GM23248 (cell line): ENCODE results near the gene P3H3. TPM values are rescaled to one million over a fixed set of nuclear protein-coding genes. Genes with fewer than 3 reads are reported as not detected.
"Not testable (repeated sequence)": the region's sequence is repeated elsewhere in the genome, so short reads cannot be mapped to it uniquely, and the experiment has no call there.

Source experiments
- DNase-seq: peaks from one replicate; pipeline ENCODE4 v3.0.0-alpha.2; 2015
- H2AFZ ChIP-seq: fragments of 200-600 bp; sonication (generic); 2 replicates; pipeline ENCODE4 v1.6.1; 2016; ENCODE audit warnings: antibody characterized with exemption
- H3F3A ChIP-seq: fragments of 200-600 bp; sonication (generic); 2 replicates; pipeline ENCODE4 v1.6.1; 2016; ENCODE audit warnings: mild to moderate bottlenecking, antibody characterized with exemption, mixed run types; ENCODE audit not compliant: insufficient read depth
- H3K27ac ChIP-seq: fragments of 200-600 bp; sonication (generic); 2 replicates; pipeline ENCODE4 v1.5.1; 2016; ENCODE audit warnings: mild to moderate bottlenecking
- H3K27me3 ChIP-seq: fragments of 200-600 bp; sonication (generic); replicated peaks from 2 replicates; pipeline ENCODE4 v1.6.1; 2016; ENCODE audit warnings: mild to moderate bottlenecking; ENCODE audit not compliant: insufficient read depth
- H3K36me3 ChIP-seq: fragments of 200-600 bp; sonication (generic); 2 replicates; pipeline ENCODE4 v1.6.1; 2016; ENCODE audit warnings: low read depth, mild to moderate bottlenecking
- H3K4me1 ChIP-seq: fragments of 200-600 bp; sonication (generic); 2 replicates; pipeline ENCODE4 v1.6.1; 2016; ENCODE audit warnings: mild to moderate bottlenecking; ENCODE audit not compliant: insufficient read depth
- H3K4me2 ChIP-seq: fragments of 200-600 bp; sonication (generic); one replicate; pipeline ENCODE4 v1.6.1; 2016; ENCODE audit warnings: mild to moderate bottlenecking; ENCODE audit not compliant: unreplicated experiment
- H3K4me3 ChIP-seq: fragments of 200-600 bp; sonication (generic); 2 replicates; pipeline ENCODE4 v1.5.1; 2016; ENCODE audit warnings: mild to moderate bottlenecking
- H3K79me2 ChIP-seq: fragments of 200-600 bp; sonication (generic); 2 replicates; pipeline ENCODE4 v1.6.1; 2016; ENCODE audit warnings: mild to moderate bottlenecking; ENCODE audit not compliant: insufficient read depth
- H3K9ac ChIP-seq: fragments of 200-600 bp; sonication (generic); 2 replicates; pipeline ENCODE4 v1.6.1; 2016; ENCODE audit warnings: mild to moderate bottlenecking
- H3K9me2 ChIP-seq: fragments of 200-600 bp; sonication (generic); 2 replicates; pipeline ENCODE4 v1.6.1; 2016; ENCODE audit warnings: mixed run types, mild to moderate bottlenecking, moderate library complexity; ENCODE audit not compliant: insufficient read depth
- H3K9me3 ChIP-seq: fragments of 200-600 bp; sonication (generic); one replicate; pipeline ENCODE4 v1.6.1; 2017; ENCODE audit warnings: low read depth
- H4K20me1 ChIP-seq: fragments of 200-600 bp; sonication (generic); 2 replicates; pipeline ENCODE4 v1.6.0; 2016; ENCODE audit not compliant: insufficient read depth
- EZH2 ChIP-seq: fragments of 200-600 bp; sonication (generic); IDR thresholded peaks from 2 replicates; pipeline ENCODE4 v1.6.1; 2018; ENCODE audit warnings: antibody characterized with exemption, mild to moderate bottlenecking; ENCODE audit not compliant: insufficient read depth, poor library complexity, severe bottlenecking
- EZH2phosphoT487 ChIP-seq: fragments of 200-600 bp; sonication (generic); IDR thresholded peaks from 2 replicates; pipeline ENCODE4 v1.6.1; 2018; ENCODE audit warnings: antibody characterized with exemption, moderate library complexity, mild to moderate bottlenecking, low read depth; ENCODE audit not compliant: insufficient read depth
- WGBS, 2 experiments: methylation state at CpG; one replicate each; pipeline ENCODE4 v1.1.6; 2015 to 2017; ENCODE audit warnings: low lambda C conversion rate in 2 of 2, low coverage in 1 of 2; ENCODE audit errors: missing lambda C conversion rate in 2 of 2; 5-methylcytosine and 5-hydroxymethylcytosine counted together
- in situ Hi-C: fragments of 300-500 bp; cut with MboI; formaldehyde crosslinking; loops from 2 replicates; pipeline ENCODE4 v1.15.0; 2020
- polyA plus RNA-seq: library from polyadenylated mRNA; unstranded; fragments of >200 nt; fragmentation: Nextera tagmentation; extraction: Ambion mirVana; gene quantifications from 2 replicates; pipeline ENCODE4 v1.2.1, GENCODE V29; 2016
- total RNA-seq: library from RNA; depleted of rRNA; stranded (reverse); fragments of >200 nt; shearing (Covaris generic); gene quantifications from 2 replicates; pipeline ENCODE4 v1.2.3, GENCODE V29; 2014

Gene P3H3
- total and polyA plus RNA-seq, 2 experiments from 2014 or later, result 37.6 to 43.0 TPM

DNA sequence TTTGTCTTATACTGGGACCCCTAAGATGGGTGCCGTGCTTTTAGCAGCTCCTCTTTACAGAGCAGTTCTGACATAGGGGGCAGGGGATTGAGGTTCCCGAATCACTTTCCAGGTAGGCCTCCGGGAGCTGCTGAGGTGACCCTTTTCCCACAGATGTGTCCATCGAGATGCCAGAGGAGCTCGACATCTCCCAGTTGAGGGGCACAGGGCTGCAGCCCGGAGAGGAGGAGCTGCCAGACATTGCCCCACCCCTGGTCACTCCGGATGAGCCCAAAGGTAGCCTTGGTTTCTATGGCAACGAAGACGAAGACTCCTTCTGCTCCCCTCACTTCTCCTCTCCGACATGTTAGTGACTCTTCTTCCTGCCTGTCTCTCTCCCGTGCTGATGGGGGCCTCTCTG, 34.8 kb downstream of the P3H3 start:
- peaks cover 33% of the 10 kb centered on the region for H3K36me3 ChIP-seq
- 0 out of 2 replicates have a peak, but pooled peaks cover 6% of the 10 kb centered on the region for H3K4me1 ChIP-seq

DNA sequence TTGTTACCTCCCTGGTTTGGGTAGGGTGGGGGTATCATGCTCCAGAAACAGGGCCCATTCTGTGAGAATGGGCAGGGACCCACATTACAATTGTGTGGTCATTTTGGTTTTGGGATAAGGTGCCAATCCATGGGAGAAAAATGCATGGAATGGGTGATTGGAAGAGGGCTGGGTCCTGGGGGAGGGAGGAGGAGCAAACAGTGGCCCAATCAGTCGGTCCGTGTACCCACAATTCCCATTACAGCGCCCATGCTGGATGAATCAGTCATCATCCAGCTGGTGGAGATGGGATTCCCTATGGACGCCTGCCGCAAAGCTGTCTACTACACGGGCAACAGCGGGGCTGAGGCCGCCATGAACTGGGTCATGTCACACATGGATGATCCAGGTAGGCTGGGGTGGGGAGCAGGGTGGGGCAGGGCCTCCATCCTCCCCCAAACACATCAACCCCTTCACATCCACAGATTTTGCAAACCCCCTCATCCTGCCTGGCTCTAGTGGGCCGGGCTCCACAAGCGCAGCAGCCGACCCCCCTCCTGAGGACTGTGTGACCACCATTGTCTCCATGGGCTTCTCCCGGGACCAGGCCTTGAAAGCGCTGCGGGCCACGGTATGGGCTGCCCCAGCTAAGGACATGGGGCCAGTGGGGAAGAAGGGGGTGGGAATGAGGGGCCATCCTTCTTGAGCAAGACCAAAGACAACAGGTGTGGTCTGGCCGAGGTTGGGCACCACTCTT, 35.5 kb downstream of the P3H3 start:
- Histone ChIP-seq H3K4me3 (no peak overlapping the region), H3K27ac (no peak overlapping the region), H3K9me2 (no peaks in the 10 kb centered on the region), H3F3A (peaks cover 12% of the 10 kb centered on the region), H3K79me2 (peaks cover 14% of the 10 kb centered on the region), H3K9me3 (no peaks in the 10 kb centered on the region), H3K27me3 (no peaks in the 10 kb centered on the region), H3K9ac (no peak overlapping the region), H2AFZ (no peak overlapping the region), H3K36me3 (peaks cover 25% of the 10 kb centered on the region), H3K4me1 (peaks cover 8% of the 10 kb centered on the region; the same call in 1 of the 2 replicates), H4K20me1 (no peaks in the 10 kb centered on the region), H3K4me2 (no peak overlapping the region)
- WGBS, 2 experiments, result 96 to 99% methylated on average over 16 of the region's 16 CpGs
- no peak for DNase-seq
- in situ Hi-C loops, result no loop called here
- TF ChIP-seq EZH2 (no peak), EZH2phosphoT487 (no peak)

More for the DNA sequence above, 34.8 kb downstream of the P3H3 start:
- Histone ChIP-seq H3F3A (peaks cover 4% of the 10 kb centered on the region), H3K4me3 (no peak overlapping the region), H3K9me3 (no peaks in the 10 kb centered on the region), H3K9ac (no peak overlapping the region), H3K79me2 (peaks cover 12% of the 10 kb centered on the region), H2AFZ (no peak overlapping the region), H3K27ac (no peak overlapping the region), H4K20me1 (no peaks in the 10 kb centered on the region), H3K27me3 (no peaks in the 10 kb centered on the region), H3K4me2 (no peak overlapping the region), H3K9me2 (no peaks in the 10 kb centered on the region)
- TF ChIP-seq EZH2phosphoT487 (no peak), EZH2 (no peak)
- DNase-seq, result no peak
- in situ Hi-C loops, result no loop called here
- WGBS, 2 experiments, result 85 to 87% methylated on average over 11 of the region's 11 CpGs

DNA sequence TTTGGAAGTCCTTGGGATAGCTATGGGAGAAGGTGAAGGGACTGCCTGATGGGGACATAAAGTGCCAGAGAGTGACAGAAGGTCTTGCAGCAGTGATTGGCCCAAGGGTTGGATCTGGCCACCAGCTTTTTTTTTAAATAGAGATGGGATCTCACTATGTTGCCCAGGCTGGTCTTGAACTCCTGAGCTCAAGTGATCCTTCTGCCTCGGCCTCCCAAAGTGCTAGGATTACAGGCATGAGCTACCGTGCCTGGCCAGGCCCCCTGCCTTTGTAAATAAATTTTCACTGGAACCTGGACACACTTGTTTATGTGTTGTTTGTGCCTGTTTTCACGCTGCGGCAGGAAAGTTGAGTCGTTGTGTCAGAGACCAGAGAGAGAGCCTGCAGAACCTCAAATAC, 37.1 kb downstream of the P3H3 start:
- in situ Hi-C loops, result not testable (repeated sequence)

DNA sequence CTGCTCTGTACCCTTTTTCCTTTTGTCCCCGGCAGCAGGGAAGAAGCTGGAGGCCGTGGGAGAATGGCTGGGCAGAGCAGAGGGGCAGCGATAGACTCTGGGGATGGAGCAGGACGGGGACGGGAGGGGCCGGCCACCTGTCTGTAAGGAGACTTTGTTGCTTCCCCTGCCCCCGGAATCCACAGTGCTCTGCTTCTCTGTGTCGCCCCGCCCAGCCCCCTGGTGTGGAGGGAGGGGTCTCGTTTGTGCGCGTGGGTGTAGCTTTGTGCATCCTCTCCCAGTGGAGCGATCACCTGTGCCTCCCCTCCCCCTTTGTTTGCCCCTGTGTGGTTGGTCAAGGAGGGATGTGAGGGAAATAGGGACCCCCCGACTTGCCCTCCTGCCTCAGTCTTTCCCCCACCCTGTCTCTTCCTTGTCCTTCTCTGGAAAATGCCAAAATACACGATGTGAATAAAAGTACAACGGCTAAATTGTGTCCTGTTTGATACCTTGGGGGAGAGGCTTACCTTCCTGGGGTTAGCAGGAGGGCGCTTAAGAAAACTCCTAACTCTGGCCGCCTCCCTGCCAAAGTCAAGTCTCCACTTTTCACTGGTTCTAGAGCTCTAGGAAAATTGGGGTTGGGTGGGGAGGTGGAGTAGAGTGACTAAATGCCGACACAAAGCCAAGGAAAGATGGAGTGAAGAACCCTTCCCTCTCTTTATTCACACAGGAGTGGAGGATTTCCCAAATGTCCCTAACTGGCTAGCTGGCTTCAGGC, 38.1 kb downstream of the P3H3 start:
- Histone ChIP-seq H3K27ac (peak overlapping the region; percentile 51), H3K4me1 (peaks cover 31% of the 10 kb centered on the region), H3K9me2 (no peaks in the 10 kb centered on the region), H3K79me2 (peaks cover 38% of the 10 kb centered on the region), H3K9ac (peak overlapping the region; percentile 92), H2AFZ (peak overlapping the region; percentile 78), H3K4me3 (peak overlapping the region; percentile 99), H3F3A (peaks cover 35% of the 10 kb centered on the region), H3K9me3 (no peaks in the 10 kb centered on the region), H3K4me2 (peak overlapping the region; percentile 88), H3K27me3 (no peaks in the 10 kb centered on the region), H3K36me3 (peaks cover 27% of the 10 kb centered on the region), H4K20me1 (no peaks in the 10 kb centered on the region; the same call in 1 of the 2 replicates)
- TF ChIP-seq EZH2phosphoT487 (no peak), EZH2 (no peak)
- 78 to 79% methylated on average over 16 to 19 of the region's 19 CpGs for WGBS, 2 experiments
- no peak for DNase-seq
- in situ Hi-C loops, result no loop called here

More for the DNA sequence above, 37.1 kb downstream of the P3H3 start:
- Histone ChIP-seq H3F3A (peaks cover 25% of the 10 kb centered on the region), H3K4me1 (peaks cover 21% of the 10 kb centered on the region), H3K36me3 (peaks cover 25% of the 10 kb centered on the region), H3K79me2 (peaks cover 29% of the 10 kb centered on the region)
- H3K9me3 ChIP-seq, DNase-seq, H3K27me3 ChIP-seq, H3K27ac ChIP-seq, H3K4me2 ChIP-seq, H3K9me2 ChIP-seq, H3K9ac ChIP-seq, H2AFZ ChIP-seq, H3K4me3 ChIP-seq, H4K20me1 ChIP-seq: not testable (repeated sequence)
- WGBS, 2 experiments, result 81 to 82% methylated on average over 5 of the region's 5 CpGs
